Activated T-cell treated with anti-CD3 and anti-CD28 coated beads, Interleukin-2, amount 50 U/mL, for 4 hours (primary cell): ENCODE results near the gene STOM. TPM values are rescaled to one million over a fixed set of nuclear protein-coding genes. Genes with fewer than 3 reads are reported as not detected.

Source experiments
- ATAC-seq, 2 donors: fragments of 200-7000 bp; cut with Tn5 transposase; one replicate each; pipeline ENCODE4 v1.10.0; 2021
- DNase-seq: peaks from one replicate; pipeline ENCODE4 v3.0.0-alpha.2; 2020
- H3K27me3 Mint-ChIP-seq: one replicate; pipeline ENCODE4 v1.8.0; 2021; ENCODE audit warnings: low read depth, mixed read lengths
- H3K36me3 Mint-ChIP-seq: one replicate; pipeline ENCODE4 v1.8.0; 2022; ENCODE audit warnings: mixed read lengths; ENCODE audit not compliant: insufficient read depth
- H3K4me1 Mint-ChIP-seq: one replicate; pipeline ENCODE4 v1.8.0; 2021; ENCODE audit warnings: low read depth, mixed read lengths
- H3K4me3 Mint-ChIP-seq: one replicate; pipeline ENCODE4 v1.8.0; 2021; ENCODE audit warnings: mild to moderate bottlenecking, moderate library complexity, mixed read lengths
- H3K9me3 Mint-ChIP-seq: one replicate; pipeline ENCODE4 v1.8.0; 2021; ENCODE audit warnings: mixed read lengths
- total RNA-seq, 3 donors: library from RNA; stranded (reverse); gene quantifications; one replicate each; pipeline ENCODE4 v1.2.1, GENCODE V29; 2021

STOM gene
- total RNA-seq, 3 donors from 2014 or later = 41.9 to 46.8 (median 46.7) TPM

DNA sequence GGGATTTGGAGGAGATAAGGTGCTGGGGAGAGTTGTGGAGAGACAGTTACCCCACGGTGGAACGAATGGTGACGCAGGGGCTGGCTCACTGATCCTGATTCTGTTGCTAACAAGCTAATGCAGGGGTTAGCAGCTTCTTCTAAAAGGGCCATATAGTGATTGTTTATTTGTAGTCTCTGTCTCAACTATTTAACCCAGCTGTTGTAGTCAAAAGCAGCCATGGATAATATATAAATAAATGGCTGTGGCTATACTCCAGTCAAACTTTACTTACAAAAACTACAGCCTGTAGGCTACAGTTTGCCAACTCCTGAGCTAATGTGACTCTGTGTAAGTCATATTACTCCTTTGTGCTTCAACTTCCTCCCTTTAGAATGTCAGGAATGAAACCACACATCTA is 21.8 kb downstream of the STOM start:
- no peaks in the 10 kb centered on the region for H3K27me3 Mint-ChIP-seq
- no peak for DNase-seq
- H3K9me3 Mint-ChIP-seq = no peaks in the 10 kb centered on the region
- no peak for ATAC-seq
- H3K36me3 Mint-ChIP-seq = peaks cover 42% of the 10 kb centered on the region
- no peak overlapping the region for H3K4me3 Mint-ChIP-seq
- H3K4me1 Mint-ChIP-seq = peaks cover 23% of the 10 kb centered on the region

DNA sequence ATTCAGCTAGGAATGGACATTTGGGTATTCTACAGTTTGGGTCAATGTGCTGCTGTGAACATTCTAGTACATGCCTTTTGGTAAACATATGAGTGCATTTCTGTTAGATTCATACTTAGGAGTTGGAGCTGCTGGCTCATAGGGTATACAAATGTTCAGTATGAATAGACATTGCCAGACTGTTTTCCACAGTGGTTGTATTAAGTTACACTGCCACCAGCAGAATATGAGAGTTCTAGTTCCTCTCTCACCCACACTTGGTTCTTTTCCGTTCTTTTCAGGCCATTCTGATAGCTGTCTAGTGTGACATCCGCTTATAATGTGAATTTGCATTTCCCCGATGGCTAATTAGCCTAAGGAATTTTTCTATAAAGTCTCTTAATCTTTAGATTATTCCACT is 25.0 kb downstream of the STOM start:
- Mint-ChIP-seq H3K4me3 (no peak overlapping the region), H3K9me3 (no peaks in the 10 kb centered on the region), H3K4me1 (peaks cover 3% of the 10 kb centered on the region), H3K36me3 (peaks cover 33% of the 10 kb centered on the region), H3K27me3 (no peaks in the 10 kb centered on the region)
- DNase-seq = no peak
- no peak for ATAC-seq

GRCh38 chr9:121344184-121344583 is 25.9 kb downstream of the STOM start:
- H3K9me3 Mint-ChIP-seq = no peaks in the 10 kb centered on the region
- ATAC-seq (no peak), DNase-seq (no peak)
- no peak overlapping the region for H3K4me3 Mint-ChIP-seq
- no peaks in the 10 kb centered on the region for H3K27me3 Mint-ChIP-seq
- H3K4me1 Mint-ChIP-seq = peaks cover 3% of the 10 kb centered on the region
- H3K36me3 Mint-ChIP-seq = peaks cover 30% of the 10 kb centered on the region

DNA sequence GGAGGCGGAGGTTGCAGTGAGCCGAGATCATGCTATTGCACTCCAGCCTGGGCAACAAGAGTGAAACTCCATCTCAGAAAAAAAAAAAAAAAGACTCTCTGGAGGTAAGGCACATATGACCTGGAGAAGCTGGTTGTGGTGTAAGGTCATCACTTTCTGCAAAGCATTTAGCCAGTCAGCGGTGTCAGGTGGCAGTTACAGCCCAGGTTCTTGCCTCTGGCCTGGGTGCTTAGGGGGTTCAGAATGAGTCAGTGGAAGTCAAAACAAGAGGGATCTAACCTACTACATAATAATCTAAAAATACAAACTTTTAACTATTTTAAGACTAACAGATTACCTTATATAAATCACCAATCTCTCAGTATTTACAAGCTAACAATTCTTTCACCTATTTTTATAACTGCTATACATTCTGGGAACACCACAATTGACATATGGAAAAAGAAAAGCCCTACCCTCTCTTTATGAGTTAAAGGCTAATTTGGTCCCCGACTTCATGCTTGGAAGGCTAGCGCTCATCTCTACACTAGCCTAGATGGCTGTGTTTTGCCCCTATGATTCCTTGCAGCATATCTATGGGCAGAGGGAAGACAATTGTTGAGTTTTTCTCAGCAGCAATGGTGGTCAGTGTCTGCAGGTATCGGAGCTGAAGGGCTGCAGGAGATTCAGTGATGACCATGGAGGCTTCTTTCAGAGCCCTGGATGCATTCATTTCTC is 29.2 kb downstream of the STOM start:
- no peak for ATAC-seq
- no peak overlapping the region for H3K4me3 Mint-ChIP-seq
- no peaks in the 10 kb centered on the region for H3K9me3 Mint-ChIP-seq
- H3K36me3 Mint-ChIP-seq = peaks cover 19% of the 10 kb centered on the region
- no peaks in the 10 kb centered on the region for H3K27me3 Mint-ChIP-seq
- H3K4me1 Mint-ChIP-seq = peaks cover 6% of the 10 kb centered on the region
- DNase-seq = no peak

GRCh38 chr9:121339437-121339836 is 30.6 kb downstream of the STOM start:
- no peak for ATAC-seq
- Mint-ChIP-seq H3K36me3 (peaks cover 13% of the 10 kb centered on the region), H3K9me3 (no peaks in the 10 kb centered on the region)

GRCh38 chr9:121336665-121337064 is 33.4 kb downstream of the STOM start:
- ATAC-seq (no peak), DNase-seq (no peak)
- Mint-ChIP-seq H3K36me3 (peaks cover 13% of the 10 kb centered on the region), H3K27me3 (no peaks in the 10 kb centered on the region), H3K4me1 (peaks cover 2% of the 10 kb centered on the region), H3K4me3 (no peak overlapping the region), H3K9me3 (no peaks in the 10 kb centered on the region)

More at GRCh38 chr9:121339437-121339836, 30.6 kb downstream of the STOM start:
- Mint-ChIP-seq H3K4me3 (no peak overlapping the region), H3K4me1 (peaks cover 2% of the 10 kb centered on the region), H3K27me3 (no peaks in the 10 kb centered on the region)
- no peak for DNase-seq

DNA sequence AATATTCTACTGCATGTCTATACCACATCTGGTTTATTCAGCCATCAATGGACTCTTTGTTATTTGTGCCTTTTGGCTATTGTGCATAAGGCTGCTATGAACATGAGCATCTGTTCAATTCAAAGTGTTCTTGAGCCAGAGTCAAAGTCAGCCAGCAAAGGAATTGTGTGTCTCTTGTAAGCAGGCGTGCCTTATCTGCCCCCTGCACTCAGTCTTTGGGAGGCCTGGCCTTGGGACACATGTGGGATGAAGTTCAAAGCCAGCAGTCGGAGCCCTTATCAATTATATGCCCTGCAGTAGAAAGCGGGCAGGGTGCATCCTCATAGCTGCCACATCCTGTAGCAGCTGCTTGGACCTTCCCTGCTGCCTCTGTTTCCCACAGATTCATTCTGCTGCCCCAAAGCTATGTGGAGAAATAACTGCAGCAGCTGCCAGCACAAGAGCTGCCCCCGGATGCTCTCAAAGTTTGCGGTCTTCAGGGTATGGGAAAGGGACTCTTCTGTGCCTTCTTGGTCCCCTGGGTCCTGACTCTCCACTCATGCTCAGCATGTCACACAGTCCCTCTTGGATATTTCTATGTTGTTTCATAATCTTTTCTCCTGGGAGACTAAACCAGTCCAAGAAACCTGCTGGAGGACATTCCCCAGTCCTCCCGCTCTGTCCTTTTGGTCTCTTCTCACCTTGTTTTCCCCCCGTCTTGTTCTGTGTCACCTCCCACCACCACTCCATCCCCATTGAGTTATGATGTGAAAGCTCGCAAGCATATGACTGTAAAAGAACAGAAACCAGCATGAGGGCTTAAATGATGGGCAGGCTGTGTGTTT is 35.9 kb downstream of the STOM start:
- H3K9me3 Mint-ChIP-seq = no peaks in the 10 kb centered on the region
- no peaks in the 10 kb centered on the region for H3K27me3 Mint-ChIP-seq
- no peak overlapping the region for H3K4me3 Mint-ChIP-seq
- DNase-seq (no peak), ATAC-seq (no peak)
- H3K36me3 Mint-ChIP-seq = peaks cover 14% of the 10 kb centered on the region
- H3K4me1 Mint-ChIP-seq = peaks cover 2% of the 10 kb centered on the region

DNA sequence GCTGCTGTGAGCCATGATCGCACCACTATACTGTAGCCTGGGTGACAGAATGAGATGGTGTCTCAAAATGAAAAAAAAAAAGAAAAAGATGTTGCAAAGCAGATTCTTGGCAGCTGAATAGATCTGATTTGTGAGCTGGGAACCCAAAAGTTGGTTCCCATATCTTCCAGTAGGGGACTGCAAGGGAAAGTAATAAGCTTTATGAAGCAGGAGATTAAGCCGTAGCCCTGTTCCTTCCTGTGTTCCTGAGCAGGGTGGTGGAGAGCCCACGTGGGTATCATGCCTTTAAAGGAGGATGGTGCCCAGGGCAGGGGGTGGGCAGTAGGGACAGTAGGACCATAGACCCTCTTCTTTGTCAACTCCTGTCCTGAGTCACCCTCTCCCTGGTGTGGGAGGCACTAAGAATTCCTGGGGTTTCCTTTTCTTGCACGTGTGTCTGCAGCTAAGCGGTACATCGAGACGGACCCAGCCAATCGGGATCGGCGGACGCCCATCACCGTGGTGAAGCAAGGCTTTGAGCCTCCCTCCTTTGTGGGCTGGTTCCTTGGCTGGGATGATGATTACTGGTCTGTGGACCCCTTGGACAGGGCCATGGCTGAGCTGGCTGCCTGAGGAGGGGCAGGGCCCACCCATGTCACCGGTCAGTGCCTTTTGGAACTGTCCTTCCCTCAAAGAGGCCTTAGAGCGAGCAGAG is 37.9 kb downstream of the STOM start:
- H3K27me3 Mint-ChIP-seq = no peaks in the 10 kb centered on the region
- DNase-seq (no peak), ATAC-seq (no peak)
- H3K4me1 Mint-ChIP-seq = peaks cover 2% of the 10 kb centered on the region
- H3K36me3 Mint-ChIP-seq = peaks cover 11% of the 10 kb centered on the region
- H3K9me3 Mint-ChIP-seq = no peaks in the 10 kb centered on the region
- no peak overlapping the region for H3K4me3 Mint-ChIP-seq

DNA sequence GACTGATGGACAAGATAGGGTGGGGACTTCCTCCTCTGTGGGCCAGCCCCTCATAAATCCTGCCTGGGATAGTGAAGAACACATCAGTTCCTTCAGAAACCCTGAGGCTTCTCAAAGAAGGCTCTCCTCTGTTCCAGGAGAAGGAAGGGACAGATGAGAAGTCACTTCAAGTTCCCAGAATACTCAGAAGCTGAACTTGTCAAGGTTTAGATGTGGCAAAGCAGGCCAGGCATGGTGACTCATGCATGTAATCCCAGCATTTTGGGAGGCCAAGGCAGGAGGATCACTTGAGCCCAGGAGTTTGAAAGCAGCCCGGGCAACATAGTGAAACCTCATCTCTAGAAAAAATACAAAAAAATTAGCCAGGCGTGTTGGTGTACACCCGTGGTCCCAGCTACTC is 38.5 kb downstream of the STOM start:
- Mint-ChIP-seq H3K4me1 (no peaks in the 10 kb centered on the region), H3K4me3 (no peak overlapping the region), H3K36me3 (peaks cover 11% of the 10 kb centered on the region), H3K27me3 (no peaks in the 10 kb centered on the region), H3K9me3 (no peaks in the 10 kb centered on the region)
- DNase-seq (no peak), ATAC-seq (no peak)

DNA sequence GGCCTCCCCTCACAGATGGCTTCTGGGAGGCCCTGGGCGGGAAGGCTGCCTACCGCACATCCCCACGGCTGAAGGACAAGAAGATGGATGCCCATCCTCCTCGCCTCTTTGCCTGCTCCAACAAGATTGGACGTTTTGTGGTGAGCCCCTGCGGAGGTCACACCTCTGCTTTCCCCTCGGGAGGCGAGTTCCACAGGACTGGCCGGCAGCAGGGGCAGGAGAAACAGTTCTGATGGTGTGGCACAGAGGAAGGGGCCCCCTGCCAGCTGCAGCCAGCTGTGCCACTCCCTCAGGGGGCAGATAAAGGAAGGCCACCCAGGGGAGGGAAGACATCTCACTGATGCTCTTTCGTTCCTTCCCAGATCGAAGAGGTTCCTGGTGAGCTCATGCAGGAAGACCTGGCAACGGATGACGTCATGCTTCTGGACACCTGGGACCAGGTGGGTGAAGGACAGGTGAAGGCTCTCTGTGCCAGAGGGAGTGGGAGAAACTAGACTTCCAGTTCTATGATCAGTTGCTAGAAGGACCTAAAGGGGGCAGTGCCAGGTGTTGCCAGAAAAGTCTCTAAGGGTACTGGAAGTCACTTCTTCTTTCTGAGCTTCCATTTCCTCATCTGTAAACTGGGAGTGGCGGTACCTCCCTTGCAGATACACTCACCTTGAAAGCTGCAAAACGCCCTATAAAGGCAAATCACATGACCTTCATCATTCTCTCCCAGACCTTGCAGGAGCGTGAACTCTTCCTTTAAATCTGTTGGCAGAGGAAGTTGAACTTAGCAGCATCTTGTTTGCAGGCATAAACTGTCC is 41.0 kb downstream of the STOM start:
- H3K27me3 Mint-ChIP-seq = no peaks in the 10 kb centered on the region
- peaks cover 11% of the 10 kb centered on the region for H3K36me3 Mint-ChIP-seq
- no peak overlapping the region for H3K4me3 Mint-ChIP-seq

DNA sequence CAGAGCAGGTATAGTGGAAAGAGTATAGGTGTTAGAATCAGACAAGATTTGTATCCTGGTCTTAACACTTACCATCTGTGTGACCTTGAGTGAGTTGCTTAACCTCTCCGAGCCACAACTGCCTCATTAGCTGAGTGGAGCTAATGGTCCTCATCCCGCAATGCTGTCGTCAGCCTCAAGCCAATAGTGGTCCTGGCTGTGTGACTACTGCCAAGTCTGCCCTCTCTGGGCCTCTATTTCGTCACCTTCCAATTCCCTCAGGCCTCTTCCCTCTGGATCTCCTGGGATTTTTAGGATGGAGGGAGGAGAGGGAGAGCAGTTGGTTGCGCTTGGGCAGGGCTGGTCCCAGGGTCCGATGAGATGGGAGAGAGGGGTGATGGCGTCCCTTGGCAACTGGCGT is 41.6 kb downstream of the STOM start:
- Mint-ChIP-seq H3K27me3 (no peaks in the 10 kb centered on the region), H3K9me3 (no peaks in the 10 kb centered on the region), H3K4me1 (no peaks in the 10 kb centered on the region), H3K36me3 (peaks cover 11% of the 10 kb centered on the region), H3K4me3 (no peak overlapping the region)
- ATAC-seq = no peak
- no peak for DNase-seq

More for the DNA sequence above, 41.0 kb downstream of the STOM start:
- ATAC-seq (no peak), DNase-seq (no peak)
- no peaks in the 10 kb centered on the region for H3K9me3 Mint-ChIP-seq
- H3K4me1 Mint-ChIP-seq = no peaks in the 10 kb centered on the region

DNA sequence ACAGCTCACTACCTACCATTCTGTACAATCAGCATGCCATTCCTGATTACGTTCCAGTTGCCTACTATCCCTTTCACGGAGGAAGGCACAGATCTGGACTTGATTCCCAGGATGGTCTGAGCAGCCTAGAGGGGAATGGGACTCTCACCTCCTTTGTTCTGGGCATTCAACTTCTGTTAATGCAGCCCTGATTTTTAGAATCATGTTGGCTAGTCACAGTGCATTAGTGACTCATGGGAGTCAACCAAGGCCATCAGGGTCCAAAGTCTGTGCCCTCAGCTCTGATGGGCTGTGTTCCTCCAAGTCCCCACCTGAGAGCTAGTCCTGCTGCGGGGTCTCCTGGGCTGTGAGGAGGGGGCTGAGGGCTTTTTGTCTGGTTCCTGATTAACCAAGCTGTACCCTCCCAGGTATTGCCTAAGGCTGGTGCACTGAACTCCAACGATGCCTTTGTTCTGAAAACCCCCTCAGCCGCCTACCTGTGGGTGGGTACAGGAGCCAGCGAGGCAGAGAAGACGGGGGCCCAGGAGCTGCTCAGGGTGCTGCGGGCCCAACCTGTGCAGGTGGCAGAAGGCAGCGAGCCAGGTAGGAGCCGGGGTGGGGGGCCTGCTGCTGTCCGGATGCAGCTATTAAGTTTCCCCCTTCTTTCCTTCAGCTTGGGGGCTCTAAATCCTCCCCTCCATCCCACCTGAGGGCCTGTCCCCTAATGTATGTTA is 43.0 kb downstream of the STOM start:
- no peak overlapping the region for H3K4me3 Mint-ChIP-seq
- H3K4me1 Mint-ChIP-seq = peaks cover 7% of the 10 kb centered on the region
- H3K27me3 Mint-ChIP-seq = no peaks in the 10 kb centered on the region
- ATAC-seq (no peak), DNase-seq (no peak)
- H3K9me3 Mint-ChIP-seq = no peaks in the 10 kb centered on the region
- H3K36me3 Mint-ChIP-seq = peaks cover 11% of the 10 kb centered on the region

- peaks cover 8% of the 10 kb centered on the region for H3K4me1 Mint-ChIP-seq
Measured at GRCh38 chr9:121326130-121326838, 43.8 kb downstream of the STOM start.

More at GRCh38 chr9:121326130-121326838, 43.8 kb downstream of the STOM start:
- ATAC-seq (no peak), DNase-seq (no peak)
- no peak overlapping the region for H3K4me3 Mint-ChIP-seq
- no peaks in the 10 kb centered on the region for H3K9me3 Mint-ChIP-seq
- H3K36me3 Mint-ChIP-seq = peaks cover 11% of the 10 kb centered on the region
- H3K27me3 Mint-ChIP-seq = no peaks in the 10 kb centered on the region
